Stimulated activated CD8-positive, alpha-beta memory T cell treated with anti-CD3 and anti-CD28 coated beads, Interleukin-2, amount 100 ng/mL, for 1 hour (primary cell): ENCODE measurements around the gene DCBLD2.
"Not testable (repeated sequence)": the region's sequence is repeated elsewhere in the genome, so short reads cannot be mapped to it uniquely, and the experiment has no call there.

ENCODE experiments used
- DNase-seq, 2 donors: peaks; one replicate each; pipeline ENCODE4 v3.0.0-alpha.2; 2020; ENCODE audit warnings: low read depth in 2 of 2

DCBLD2 gene

GRCh38 chr3:98831060-98831459 lies 70.4 kb downstream of the DCBLD2 start:
- DNase-seq = not testable (repeated sequence)

GRCh38 chr3:98829246-98829832 lies 72.2 kb downstream of the DCBLD2 start:
- DNase-seq = no peak

DNA sequence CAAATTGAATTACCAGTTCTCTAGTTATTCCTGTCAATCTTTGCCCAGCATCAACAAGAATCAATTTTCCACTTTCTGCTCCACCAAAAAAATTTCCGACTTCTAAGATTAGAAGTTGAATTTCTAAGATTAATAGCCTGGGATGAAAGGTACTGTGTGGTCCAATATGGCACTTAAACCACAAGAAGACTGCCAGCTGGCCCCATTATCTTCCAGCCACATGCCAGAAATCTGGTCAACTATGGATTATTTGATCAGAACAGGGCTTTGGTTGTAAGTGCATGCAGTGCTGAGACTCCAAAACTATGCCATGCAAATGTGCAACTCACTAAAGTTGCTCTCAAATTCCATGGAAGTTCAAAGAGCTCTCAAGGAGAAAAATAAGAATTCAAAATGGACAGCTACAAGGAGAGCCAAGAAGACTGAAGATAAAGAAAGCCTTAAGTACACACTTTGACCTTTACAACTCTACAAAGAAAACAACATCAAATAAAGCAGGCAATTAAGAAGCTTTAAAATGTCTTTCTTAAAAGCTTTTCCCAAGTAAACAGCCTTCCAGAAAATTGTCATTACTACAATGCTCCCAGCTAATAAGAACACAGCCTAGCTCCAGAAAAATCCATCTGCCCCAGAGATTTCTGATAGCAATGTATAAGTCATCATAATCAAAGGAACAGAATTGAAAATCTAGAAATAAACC lies 74.1 kb downstream of the DCBLD2 start:
- no peak for DNase-seq

GRCh38 chr3:98826126-98826525 lies 75.4 kb downstream of the DCBLD2 start:
- no peak for DNase-seq

DNA sequence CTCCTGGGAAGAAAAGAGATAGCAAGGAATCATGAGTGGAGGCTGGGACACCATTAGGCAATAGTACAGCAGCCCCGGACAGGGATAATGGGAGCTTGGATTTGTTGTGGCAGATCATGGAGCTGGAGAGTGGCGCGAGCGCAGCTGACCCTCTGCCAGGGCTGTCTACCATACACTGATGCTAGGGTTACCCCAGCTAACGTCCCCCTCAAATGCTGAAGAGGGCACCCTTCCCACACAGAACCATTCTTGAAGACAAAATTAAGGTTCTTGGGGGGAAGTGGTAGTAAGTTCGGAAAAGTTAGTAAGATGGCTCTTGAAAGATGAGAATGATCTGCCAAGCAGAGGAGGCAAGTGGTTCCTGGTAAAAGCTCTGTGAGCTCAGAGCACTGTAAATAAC lies 77.2 kb downstream of the DCBLD2 start:
- DNase-seq = no peak

GRCh38 chr3:98823791-98824190 lies 77.7 kb downstream of the DCBLD2 start:
- no peak for DNase-seq

DNA sequence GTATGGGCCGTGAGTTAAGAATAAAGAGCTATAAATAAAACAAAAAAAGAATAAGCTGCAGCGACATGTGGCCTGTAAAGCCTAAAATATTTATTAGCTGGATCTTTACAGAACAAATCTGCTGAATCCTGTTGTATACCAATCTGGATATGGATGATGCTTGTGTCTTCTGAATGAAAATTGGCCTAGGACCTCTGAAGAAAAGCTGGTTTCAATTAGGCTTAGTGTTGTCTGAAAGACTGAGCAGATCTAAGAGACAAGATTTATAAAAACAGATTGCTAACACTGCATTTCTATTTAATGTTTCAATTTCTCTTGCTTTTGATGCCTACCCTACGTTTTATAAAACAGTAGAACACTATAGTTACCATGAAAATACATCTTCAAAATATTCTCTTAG lies 80.4 kb downstream of the DCBLD2 start:
- DNase-seq = no peak

- DNase-seq = no peak
Observed at GRCh38 chr3:98817547-98818041, 83.9 kb downstream of the DCBLD2 start.

DNA sequence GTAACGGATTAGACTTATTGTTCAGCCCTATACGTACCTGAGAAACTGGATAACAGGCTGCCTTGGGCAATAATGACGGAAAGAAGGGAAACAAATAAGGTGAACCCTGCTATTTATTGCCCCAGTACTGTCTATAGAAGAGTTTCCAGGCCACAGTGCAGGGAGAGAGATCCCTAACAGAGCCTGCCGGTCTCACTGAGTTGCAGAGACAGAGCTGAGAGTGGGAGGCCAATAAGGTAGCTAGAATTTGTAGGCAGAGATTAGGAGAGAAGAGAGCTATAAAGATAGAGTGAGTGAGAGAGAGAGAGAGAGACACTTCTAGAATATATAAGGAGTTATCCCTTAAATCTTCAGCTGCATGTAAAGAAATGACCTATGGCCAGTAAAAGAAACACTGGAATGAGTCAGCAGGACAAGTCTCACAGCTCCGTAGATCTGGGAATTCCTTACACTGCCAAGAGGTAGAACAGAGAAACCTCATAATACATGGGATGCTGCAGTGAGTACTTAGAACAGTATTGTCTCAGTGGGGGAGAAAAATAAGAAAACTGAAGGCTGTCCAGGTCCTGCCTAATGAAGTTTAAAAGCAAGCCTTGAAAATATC lies 86.6 kb downstream of the DCBLD2 start:
- DNase-seq = no peak

DNA sequence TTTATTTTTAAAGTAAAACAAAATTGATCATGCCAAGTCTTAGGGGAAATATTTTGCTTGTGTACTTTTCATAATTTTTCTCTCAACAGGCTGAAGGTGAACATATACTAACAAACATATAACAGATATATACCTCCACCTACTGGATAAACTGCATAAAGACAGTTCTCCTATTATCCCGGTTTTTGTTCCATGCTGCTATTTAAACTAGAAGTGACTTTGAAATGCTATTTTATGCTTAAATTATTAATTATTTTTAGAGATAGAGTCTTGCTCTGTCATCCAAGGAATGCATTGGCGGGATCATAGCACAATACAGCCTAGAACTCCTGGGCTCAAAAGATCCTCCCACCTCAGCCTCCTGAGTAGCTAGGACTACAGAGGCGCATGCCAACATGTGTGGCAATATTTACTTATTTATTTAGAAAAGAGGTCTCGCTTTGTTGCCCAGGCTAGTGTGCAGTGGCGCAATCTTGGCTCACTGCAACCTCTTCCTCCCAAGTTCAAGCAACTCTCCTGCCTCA lies 88.6 kb downstream of the DCBLD2 start:
- DNase-seq = no peak

DNA sequence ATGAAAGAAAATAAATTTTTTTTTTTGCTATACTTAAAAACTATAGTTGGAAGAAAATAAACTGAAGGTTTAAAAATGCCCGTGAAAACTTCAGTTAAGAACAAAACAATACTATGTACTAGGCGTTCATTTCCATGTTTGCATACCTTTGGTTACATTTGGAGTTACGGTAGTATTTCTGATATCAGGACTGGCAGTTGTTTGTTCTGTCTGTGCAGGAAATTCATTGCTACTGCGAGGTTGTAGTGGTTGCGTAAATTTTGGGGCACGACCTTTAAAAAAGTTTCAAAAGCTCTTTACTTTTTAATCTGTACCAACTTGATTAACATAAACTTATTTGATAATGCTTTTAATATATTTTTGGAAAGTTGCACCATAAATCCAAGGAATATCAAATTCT lies 90.4 kb downstream of the DCBLD2 start:
- DNase-seq = no peak

GRCh38 chr3:98809557-98809956 lies 91.9 kb downstream of the DCBLD2 start:
- no peak for DNase-seq

DNA sequence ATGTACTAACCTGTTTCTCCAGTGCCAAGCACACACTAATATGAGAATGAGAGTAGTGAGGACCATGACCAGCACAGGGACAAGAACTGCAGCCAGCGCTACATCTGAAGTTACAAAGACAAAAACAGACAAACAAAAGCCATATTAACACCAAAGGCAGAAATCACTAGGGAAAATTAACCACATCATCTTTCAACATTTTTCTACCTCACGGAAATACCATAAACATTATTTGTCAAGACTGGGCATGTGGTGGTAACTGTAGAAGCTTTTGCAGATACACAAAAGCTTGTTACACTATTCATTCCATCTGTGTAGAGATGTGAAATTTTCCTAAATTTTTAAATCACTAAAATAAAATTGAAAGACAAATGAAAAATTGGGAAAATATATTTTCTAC lies 93.4 kb downstream of the DCBLD2 start:
- DNase-seq = no peak

DNA sequence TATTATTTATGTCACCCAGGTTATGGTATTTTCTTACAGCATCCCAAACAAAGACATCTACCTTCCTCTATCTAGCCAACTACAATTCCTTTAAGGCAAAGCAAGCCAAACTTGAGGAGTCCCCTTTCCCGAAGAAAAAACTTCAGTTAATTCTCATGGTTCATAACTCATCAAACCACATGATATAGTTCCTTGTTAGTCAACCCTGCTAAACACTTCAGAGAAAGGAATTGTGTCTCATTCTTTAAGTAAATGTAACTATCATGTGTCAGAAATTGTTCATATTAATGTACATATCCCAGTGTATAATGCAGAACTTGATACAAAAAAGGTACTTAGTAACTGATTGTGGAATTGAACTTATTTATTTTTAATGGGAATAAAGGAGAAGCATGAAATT lies 93.9 kb downstream of the DCBLD2 start:
- no peak for DNase-seq

DNA sequence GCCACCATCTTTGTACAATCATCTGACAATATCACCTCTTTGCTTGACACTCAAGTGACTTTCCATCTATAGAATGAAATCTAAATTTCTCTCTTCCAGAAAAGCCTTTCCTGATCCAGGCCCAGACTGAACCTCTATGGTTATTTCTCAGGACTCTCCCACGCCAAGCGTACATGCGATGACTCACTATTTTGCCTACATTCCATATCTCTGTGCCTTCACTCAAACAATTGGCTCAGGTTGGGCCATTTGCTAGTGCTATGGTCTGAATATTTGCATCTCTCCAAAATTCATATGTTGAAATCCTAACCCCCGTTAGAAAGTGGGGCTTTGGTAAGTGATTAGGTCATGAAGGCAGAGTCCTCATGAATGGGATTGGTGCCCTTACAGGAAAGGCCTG lies 94.5 kb downstream of the DCBLD2 start:
- no peak for DNase-seq

DNA sequence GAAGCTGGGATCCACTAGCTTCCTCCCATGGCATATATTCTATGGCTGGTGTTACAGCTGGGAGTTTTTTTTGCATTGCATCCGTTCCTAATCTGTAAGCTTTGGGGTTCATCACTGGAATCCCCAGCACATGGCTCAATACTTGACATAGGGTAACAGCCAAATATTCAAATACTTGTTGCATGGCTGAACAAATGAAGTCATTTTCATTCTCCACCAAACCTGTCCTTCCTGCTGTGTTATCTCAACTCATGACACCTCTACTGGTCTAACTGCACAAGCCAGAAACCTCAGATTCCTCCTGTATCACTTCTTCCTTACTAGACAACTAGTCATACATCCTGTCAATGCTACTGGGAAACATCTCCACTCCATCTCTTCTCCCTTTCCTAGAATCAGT lies 95.0 kb downstream of the DCBLD2 start:
- no peak for DNase-seq

DNA sequence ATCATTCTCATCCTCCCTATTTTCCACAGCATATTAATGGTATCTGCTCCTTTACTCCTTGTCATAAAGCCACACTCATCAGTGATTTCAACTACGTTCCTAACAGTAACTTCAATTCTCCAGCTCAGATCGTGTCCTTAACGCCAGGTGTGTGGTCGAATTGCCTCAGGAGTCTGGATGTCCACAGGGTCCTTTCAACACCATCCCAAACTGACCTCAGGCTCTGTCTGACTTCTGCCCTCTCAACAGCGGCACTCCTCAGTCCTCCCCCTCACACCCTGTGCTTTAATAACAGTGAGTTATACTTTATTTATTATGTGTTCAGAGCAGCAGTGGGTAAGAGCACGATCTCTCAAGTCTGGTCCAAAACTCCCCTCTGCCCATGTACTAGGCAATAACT lies 95.9 kb downstream of the DCBLD2 start:
- DNase-seq = no peak

DNA sequence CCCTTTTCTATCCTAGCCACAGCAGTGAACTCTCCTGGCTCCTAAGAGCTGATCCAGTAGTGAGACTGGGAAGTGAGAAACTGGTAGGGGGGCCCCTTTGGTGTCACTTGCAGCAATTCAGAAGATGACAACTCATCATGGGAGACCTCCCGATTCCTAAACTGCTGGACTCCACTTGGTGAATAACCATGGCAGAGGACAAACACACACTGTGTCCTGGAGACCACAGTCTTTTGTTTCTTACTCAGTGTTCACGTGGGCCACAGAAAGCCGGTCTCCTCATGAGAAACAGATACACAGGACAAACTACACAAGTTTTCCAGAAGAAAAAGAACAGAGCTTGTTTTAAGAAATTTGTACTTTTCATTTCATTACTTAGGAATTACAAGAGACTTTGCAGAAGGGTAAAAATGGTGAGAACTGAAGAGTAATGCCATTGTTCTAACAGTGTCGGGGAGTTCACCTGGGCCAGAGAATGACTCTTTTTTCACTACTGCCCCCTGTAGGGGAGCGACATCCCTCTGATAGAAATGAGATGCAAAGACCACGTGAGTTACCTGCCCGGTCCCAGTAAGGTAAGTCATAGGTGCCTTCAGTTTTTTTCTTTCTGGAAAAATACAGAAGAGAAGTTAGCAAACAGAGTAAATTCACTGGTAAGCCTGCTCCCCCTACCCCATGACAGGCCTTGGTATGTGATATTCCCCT lies 100.3 kb downstream of the DCBLD2 start:
- DNase-seq = no peak

- DNase-seq = no peak
Observed at GRCh38 chr3:98800401-98800800, 101.1 kb downstream of the DCBLD2 start.

DNA sequence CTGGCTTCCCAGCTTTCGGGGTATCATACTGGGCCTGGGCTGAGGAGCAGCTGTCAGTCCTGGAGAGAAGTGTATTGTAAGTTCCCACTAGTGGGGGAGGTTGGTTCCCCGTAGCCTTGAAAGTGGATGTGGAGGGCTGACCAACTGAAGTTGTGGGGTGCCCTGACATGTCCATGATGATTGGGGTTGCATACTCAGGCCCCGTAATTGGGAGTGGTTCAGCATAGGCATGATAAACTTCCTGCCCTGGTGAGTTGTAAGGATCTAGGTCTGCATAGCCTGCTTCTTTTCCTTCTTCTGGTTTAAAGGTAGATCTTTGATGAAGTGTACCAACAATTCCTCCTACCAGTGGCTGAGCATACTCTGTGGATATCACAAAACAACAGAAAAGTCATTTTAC lies 102.0 kb downstream of the DCBLD2 start:
- DNase-seq = no peak

GRCh38 chr3:98798820-98799219 lies 102.7 kb downstream of the DCBLD2 start:
- no peak for DNase-seq

- DNase-seq = no peak
Observed at GRCh38 chr3:98797905-98798304, 103.6 kb downstream of the DCBLD2 start.
